GM18499 (cell line): ENCODE measurements around the gene CHMP1A.
"Not testable (repeated sequence)": the region's sequence is repeated elsewhere in the genome, so short reads cannot be mapped to it uniquely, and the experiment has no call there.

ENCODE experiments used
- ATAC-seq: cut with Tn5 transposase; IDR thresholded peaks from one replicate; pipeline ENCODE4 v1.9.1; 2021; ENCODE audit warnings: moderate number of reproducible peaks; ENCODE audit not compliant: insufficient read depth, unreplicated experiment

The CHMP1A gene

GRCh38 chr16:89693289-89693731, 35.8 kb upstream of the CHMP1A start:
- no peak for ATAC-seq

- ATAC-seq = no peak
These were observed 34.6 kb upstream of the CHMP1A start for GRCh38 chr16:89691986-89692569.

GRCh38 chr16:89691231-89691985, 33.9 kb upstream of the CHMP1A start:
- ATAC-seq = no peak

- ATAC-seq = no peak
These were observed 32.9 kb upstream of the CHMP1A start for GRCh38 chr16:89690392-89690901.

- ATAC-seq = not testable (repeated sequence)
These were observed 32.1 kb upstream of the CHMP1A start for GRCh38 chr16:89689621-89690020.

DNA sequence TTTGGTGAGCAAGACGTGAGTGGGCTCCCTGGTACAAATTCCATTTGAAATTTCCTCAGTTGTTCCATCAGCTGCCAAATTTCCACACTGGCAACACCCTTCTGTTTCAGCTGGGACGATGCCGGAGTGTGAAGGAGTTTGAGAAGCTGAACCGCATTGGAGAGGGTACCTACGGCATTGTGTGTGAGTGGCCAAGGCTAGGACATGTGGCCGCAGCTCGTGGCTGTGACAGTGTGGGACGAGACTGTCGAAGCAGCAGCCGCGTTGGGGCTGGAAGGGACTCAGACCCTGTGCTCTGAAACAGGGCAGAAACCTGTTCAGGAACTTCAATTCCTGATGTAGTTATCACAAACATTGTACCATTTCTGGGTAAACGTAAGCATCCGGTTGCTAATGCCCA, 31.6 kb upstream of the CHMP1A start:
- no peak for ATAC-seq

GRCh38 chr16:89688395-89688794, 30.9 kb upstream of the CHMP1A start:
- no peak for ATAC-seq

GRCh38 chr16:89687092-89687940, 29.8 kb upstream of the CHMP1A start:
- peak; percentile 11 for ATAC-seq

DNA sequence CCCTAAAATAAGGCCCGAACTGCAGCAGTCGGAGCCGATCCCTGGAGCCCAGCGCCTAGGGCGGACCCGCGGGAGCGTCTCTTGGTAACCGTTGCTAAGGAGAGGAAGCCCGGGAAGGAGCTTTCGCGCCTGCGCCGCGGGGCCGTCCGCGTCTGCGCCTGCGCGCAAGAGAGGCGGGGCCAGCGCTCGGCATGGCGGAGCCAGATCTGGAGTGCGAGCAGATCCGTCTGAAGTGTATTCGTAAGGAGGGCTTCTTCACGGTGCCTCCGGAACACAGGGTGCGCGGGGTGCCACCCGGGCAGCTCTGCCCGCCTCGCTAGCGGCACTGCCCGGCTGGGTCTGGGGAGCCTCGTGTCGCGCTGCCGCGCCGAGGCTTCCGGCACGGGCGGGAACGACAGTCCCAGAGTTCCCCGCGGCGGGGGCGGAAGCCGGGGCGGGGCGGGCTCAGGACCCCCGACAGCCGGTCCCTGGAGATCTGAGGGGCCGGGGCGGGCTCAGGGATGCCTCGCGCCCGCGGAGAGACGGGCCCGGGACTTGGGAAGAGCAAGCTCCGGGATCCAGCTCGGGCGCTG, 29.1 kb upstream of the CHMP1A start, which contains the start of gene CDK10:
CDK10 (plus strand) TSS at position 170 of the 572 bp plus-strand sequence; CDS start at position 192, 22 bp downstream.
- ATAC-seq = peak; percentile 47

DNA sequence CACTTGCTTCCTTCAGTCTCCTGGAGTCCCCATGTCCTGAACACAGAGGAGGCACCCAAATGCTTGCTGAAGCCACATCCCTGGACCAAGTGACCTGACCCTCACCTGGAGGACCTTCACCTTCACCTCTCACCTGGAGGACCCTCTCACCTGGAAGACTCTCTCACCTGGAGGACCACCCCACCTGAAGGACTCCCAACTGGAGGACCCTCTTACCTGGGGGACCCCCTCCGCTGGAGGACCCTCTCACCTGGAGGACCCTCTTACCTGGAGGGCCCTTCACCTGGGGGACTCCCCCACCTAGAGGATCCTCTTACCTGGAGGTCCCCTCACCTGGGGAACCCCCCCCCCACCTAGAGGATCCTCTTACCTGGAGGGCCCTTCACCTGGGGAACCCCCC, 28.4 kb upstream of the CHMP1A start:
- no peak for ATAC-seq

DNA sequence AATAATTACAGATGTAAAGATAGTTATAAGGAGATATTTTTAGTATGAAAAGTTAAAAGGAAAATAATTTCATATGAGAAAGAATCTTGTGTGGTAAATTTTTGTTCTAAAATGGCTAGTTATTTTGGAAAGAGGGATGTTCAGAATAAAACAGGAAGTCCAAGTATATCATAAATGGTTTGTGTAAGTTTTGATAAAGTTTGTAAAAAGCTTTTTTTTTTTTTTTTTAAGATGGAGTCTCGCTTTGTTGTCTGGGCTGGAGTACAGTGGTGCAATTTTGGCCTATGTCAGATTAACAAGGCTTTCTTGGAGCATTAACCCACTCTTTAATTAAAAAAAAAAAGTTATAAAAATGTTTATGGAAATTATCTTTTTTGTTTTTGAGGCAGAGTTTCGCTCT, 20.8 kb upstream of the CHMP1A start:
- ATAC-seq = no peak

DNA sequence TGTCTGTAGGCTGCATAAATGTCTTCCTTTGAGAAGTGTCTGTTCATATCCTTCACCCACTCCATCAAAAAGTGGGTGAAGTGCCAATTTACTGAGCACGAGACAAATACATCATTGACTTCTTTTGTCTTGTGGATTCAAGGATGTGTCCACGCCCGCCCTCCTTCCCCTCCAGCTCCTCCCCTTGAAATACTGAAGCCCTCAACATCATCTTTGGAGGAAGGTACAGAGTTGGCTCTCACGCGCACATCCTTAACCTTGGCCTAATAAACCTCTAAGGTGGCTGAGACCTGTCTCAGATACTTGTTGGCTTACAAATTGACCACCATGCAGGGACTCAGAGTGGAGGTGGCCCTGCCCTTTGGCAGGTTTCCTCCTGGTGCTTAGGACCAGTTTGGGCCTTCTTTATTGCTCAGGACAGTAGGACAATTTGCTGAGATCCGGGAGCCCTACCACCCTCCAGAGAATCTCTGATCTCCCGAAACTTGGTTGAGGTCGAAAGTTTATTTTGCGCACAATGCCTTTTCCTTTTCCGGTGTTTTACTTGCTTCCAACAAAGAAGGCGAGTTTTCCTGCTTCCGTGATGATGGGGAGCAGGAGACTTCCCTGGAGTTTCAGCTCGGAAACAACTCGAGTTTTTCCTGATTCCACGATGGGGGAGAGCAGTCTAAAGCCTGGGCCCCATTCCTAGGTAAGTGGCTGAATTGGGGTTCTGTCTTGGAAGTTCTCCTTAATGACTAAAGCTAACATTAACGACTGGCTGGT, 14.9 kb upstream of the CHMP1A start:
- no peak for ATAC-seq

- not testable (repeated sequence) for ATAC-seq
These were observed 14.1 kb upstream of the CHMP1A start for GRCh38 chr16:89671565-89671964.

DNA sequence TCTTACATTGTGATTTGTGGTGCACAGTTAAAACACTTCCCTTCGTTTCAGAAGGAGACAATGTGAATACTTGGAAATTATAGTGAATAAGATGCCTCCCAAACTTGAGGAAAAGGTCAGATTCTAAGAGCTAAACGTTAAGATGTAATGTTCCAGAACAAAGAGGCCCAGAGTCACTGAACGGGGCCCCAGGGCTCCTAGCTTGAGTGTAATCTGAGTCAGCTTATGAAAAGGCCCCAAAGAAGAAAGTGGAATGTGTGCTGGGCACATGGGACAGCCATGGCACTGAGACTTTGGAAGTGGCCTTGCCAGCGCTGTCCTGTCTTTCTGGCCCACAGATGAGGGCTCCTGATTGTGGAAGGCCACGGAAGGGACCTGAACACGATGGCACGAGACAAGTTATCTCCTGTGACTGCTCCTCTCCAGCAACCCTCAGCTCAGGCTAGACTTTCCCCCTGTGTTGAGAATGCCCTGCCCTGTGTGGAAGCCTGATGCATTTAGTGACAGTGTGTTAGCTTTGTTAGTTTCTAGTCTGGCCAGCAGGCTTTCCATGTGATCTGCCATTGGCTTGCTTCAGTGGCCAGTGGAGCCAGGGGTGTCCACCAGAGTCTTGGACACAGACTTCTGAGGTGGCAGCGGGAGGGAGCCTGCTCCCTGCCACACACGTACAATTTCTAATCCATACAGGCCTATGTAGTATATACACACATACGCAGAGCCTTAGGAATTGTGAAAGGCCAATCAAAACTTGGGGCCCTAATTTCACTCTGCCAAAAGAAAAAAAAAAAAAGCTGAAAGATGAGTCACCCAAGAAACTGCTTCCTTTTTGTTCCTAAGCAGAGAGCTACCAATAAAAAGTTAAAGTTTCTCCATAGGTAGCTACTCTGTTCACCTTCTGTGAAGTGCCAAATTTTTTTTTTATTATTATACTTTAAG, 13.3 kb upstream of the CHMP1A start:
- ATAC-seq = no peak

GRCh38 chr16:89669755-89670154, 12.2 kb upstream of the CHMP1A start:
- no peak for ATAC-seq

DNA sequence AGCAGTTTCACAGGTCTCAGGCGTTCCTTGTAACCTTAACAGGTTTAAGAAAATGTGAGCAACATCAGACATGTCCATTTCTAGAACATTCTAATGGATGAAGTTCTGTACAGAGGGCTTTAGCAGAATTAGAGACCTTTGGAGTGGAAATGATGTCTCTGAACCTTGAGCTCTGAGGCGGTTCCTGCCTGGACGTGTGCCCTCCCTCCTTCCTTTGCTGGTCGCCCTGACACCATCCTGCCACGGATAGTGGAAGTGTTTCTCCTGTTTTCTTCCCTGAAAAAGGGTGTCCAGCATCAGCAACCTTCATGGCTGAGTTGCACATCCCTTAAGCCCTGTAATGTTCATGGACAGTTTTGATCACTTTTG, 11.3 kb upstream of the CHMP1A start:
- no peak for ATAC-seq

DNA sequence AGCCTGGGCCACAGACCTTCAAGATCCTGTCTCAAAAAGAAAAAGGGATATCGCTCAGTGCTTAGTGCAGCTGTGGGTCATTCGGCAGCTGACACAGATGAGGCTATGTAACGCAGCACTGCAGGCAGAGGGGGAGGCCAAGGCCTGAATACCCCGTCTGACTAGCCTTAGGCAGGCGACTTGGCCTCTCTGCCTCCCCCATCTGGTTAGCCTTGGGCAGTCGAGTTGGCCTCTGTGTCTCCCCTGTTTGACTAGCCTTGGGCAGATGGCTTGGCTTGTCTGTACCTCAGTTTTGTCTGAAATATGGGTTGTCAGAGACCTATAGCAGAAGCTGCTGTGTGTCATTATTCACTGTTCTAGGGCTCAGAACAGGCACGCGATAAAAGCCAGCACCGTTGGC, 10.1 kb upstream of the CHMP1A start:
- ATAC-seq = no peak

- not testable (repeated sequence) for ATAC-seq
These were observed 9.5 kb upstream of the CHMP1A start for GRCh38 chr16:89667000-89667399.

DNA sequence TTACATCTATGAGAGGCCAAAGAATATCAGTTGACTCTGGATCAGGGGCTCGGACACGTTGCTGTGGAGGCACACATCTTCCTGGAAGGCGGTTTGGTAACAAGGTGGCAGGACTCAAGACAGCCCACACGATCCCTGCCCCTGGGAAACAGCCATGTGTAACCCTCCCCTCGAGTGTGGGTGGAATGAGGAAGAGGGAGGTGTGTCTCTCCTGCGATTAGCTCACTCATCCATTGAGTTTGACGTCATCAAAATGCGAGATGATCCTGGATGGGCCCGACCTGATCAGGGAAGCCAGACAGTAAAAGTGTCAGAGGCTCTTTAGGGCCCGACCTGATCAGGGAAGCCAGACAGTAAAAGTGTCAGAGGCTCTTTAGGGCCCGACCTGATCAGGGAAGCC, 6.7 kb upstream of the CHMP1A start:
- not testable (repeated sequence) for ATAC-seq
